Activated CD4-positive, alpha-beta T cell treated with anti-CD3 and anti-CD28 coated beads, Interleukin-10, Interleukin-2, amounts not matched to agents 100 ng/mL and 50 ng/mL, durations not matched to agents 16 hours and 8 hours (primary cell): ENCODE measurements around the gene AVL9.

Source experiments
- DNase-seq: peaks from one replicate; pipeline ENCODE4 v3.0.0-alpha.2; 2020

AVL9 gene

DNA sequence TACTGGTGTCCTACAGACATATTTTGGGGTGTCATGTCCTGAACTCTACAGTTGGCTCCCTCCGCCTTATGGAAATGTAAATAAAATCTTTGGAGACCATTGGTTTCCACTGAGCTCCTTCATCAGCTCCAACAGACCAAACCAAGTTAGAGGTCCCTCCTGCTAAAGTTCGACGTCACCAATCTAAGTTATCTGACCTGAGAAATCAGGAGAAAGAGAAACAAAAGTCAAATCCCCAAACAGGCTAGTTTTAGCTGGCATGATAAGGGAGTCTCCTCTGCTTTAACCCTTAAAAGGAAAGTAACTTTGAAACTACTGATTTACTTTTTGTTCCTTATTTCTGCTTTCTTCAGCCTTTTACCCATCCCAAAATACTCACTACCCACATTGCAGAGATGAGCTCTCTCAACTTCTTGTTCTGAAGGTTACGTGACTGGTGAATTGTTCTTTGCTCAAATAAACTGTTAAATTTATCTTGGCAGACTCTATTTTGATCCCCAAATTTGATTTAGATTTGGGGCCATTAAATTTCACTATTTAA is 39.9 kb downstream of the AVL9 start:
- no peak for DNase-seq

DNA sequence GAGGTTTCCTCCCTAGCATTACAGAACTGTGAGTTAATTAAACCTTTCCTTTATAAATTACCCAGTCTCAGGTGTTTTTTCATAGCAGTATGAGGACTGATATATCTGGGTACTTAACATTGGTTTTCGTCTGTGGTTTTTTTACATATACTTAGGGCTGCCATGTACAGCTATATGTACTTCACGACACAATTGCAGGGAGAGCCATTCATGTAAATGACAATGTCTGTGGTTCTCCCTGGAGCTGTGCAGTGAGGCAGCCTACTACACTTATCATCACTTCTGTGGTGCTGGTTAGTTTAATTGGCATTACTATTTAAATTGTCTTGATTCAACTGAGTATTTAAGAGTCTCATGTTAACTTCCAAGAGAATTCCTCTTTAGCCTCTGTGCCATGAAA is 40.7 kb downstream of the AVL9 start:
- DNase-seq: no peak

DNA sequence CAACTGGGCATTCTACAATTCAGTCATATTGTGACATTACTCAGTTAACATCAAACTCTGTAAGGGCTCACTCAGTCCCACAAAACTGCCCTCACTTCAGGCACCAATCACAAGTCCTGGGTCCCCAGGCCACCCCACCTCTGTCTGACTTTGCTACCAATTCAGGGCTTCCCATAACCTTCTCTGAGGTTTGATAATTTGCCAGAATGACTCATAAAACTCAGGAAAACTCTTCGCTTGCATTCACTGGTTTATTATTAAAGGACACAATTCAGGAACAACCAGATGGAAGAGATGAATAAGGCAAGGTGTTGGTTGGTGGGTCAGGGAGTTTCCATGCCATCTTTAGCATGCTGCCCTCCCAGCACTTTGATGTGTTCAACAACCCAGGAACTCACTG is 41.3 kb downstream of the AVL9 start:
- no peak for DNase-seq

DNA sequence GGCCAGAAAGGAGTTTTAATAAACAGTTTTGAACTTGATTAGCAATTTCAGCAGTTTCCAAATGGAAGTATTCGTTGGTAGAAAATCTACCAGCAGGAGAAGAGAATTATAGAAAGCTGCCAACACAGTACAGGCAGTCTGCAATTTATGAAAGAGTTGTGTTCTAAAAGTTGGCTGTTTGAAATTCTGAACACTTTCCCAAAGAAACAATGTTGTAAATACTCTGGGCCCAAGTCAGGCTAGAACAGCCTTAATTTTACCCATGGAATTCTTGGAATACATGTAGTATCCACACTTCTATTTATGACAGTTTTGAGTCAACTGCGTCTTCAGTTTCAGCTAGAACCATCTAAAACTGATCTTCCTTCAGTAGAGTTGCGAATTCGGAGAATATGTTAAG is 42.5 kb downstream of the AVL9 start:
- DNase-seq: no peak

DNA sequence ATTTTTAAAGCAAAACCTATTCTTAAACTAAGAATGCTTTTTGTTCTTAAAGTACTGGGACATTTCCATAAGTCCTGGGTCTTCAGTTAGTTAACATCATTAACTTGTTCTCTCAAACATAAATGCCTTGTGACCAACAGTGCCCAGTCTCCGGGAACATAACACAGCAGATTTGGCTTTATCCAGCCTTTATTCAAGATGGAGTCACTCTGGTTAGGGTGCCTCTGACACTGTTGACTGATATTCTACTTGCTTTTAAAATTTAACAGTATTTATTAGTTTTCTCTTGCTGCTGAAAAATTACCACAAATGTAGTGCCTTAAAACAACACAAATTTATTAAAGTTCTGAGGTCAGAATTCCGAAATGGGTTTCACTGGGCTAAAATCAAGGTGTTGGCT is 44.1 kb downstream of the AVL9 start:
- no peak for DNase-seq

DNA sequence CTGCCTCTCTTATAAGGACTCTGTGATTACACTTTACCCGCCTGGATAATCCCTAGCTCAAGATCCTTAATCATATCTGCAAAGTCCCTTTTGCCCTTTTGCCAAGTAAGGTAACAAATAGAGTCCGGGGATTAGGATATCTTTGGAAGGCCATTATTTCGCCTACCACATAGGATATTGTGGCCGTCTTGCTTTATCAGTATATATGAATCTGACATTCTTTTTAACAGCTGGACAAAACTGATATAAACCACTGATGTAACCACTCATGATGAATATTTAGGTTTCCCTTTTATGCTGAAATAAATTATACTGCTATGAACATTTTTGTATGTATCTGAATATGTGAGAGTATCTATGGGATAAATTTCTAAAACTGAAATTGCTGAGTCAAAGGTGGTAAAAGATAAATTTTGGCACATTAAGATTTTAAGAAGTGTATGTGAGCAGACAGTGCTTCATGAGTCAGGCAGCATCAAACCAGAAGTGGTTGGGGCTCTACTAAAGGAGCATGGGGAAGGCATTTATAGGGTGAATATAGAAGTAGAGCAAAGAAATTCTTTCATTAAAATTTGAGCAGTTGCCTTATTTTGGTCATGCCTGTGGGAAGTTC is 44.7 kb downstream of the AVL9 start:
- peak; percentile 47 for DNase-seq

DNA sequence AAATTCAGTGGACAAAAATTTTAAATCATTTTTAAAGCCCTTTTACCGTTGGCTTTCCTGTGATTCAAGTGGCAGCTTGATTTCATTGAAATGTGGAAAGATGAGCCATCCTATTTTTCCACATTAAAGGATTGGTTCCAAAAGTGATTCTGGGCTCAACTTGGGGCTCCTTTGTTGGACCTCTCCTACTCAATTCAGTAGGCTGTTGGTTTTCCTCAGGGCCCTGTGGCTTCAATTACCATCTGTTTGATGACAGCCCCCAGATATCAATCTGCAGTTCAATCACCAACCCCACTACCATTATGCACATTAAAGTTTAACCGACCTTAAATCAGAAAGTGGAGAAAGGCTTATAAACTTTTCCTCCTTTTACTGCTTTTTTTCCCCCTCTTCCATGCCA is 47.3 kb downstream of the AVL9 start:
- no peak for DNase-seq

DNA sequence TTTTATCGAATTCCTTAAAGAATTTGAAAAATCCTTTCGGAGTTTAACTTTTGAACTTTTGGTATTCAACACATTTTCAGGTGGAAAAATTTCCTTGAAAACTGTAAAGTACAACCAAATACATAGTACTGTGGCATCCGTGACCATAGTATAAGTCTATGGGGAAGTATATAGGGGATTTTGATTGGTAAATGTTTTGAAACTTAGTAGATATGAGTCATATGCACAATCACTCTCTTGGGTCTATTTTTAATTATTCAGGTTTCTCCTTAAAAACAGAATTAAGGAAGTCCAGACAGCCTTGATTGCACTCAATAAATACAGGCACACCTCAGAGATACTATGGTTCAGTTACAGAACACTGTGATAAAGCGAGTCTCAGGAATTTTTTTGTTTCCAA is 64.2 kb downstream of the AVL9 start:
- no peak for DNase-seq

DNA sequence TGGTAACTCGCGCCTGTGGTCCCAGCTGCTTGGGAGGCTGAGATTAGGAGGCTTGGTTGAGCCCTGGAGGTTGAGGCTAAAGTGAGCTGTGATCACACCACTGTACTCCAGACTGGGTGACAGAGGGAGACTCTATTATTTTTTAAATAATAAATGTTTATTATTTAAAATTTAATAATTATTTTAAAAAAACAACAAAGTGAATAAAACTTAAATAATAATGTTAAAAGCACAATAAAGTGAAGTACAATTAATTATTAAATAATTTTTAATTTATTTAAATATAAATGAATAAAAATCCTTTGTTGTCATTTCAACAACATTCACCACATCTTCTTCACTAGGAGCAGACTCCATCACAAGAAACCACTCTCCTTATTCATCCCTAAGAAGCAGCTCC is 64.8 kb downstream of the AVL9 start:
- DNase-seq: no peak

DNA sequence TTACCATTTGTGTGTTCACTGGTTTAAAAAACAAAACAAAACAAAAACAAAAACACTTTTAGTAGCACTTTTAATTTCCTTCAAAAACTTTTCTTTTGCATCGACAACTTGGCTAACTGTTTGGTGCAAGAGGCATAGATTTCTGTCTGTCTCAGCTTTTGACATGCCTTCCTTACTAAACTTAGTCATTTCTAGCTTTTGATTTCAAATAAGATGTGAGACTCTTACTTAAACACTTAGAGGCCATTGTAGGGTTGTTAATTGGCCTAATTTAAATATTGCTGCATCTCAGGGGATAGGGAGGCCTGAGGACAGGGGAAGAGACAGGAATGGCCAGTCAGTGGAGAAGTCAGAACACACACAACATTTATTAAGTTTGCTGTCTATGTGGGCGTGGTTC is 66.3 kb downstream of the AVL9 start:
- peak; percentile 52 for DNase-seq

DNA sequence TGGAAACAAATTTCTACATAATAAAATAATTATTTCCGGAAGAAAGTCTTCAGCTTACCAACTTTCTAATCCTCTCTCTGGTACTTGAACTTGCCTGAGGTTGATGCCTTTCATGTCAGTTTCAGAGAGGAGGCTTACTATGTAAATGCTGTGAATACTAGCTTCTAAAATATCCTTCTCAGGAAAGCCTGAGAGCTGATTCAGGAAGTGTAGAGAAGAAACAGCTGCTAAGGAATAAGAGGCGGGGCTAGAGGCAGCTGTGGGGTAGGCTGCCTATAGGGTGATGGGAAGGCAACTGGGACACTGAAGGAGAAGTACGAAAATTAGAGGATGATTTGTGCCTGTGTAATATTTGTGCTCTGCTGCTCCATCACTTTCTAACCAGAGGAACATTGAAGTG is 69.3 kb downstream of the AVL9 start:
- DNase-seq: no peak

DNA sequence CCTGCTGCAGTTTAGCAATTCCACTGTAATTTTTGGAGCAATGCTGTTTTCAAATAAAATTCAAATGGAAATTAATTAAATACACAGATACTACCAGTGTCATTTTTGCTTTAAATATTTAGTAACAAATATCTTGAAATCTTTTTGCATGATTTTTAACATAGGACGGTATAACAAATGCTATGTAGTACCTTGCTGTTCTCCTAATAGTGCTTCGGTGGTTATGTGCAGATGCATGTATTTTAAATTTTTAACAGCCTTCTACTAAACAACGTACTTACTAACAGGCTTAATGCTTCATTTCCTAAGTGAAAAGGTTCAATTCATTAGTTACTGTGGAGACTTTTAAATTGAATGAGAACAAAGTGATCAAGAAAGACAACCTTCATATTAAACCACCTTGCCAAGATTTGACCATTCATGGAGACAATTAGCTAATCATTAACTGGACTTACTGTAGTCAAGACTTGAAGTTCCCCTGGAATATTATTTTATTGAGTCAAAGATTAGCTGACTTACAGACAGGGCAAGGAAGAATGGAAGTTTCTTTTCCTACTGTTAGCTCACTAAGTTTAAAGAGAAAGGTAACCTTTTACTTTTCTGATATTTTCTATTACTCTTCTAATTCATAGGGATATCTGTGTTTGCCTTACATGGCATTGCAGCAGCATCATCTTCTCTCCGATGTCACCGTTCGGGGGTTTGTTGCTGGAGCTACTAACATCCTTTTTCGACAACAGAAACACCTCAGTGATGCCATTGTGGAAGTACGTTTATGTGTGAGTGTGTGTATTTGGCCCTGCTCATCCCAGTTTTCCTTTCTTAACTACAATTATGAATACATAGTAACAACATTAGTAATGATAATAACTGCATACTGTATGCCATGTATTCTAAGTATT is 74.3 kb downstream of the AVL9 start:
- no peak for DNase-seq

DNA sequence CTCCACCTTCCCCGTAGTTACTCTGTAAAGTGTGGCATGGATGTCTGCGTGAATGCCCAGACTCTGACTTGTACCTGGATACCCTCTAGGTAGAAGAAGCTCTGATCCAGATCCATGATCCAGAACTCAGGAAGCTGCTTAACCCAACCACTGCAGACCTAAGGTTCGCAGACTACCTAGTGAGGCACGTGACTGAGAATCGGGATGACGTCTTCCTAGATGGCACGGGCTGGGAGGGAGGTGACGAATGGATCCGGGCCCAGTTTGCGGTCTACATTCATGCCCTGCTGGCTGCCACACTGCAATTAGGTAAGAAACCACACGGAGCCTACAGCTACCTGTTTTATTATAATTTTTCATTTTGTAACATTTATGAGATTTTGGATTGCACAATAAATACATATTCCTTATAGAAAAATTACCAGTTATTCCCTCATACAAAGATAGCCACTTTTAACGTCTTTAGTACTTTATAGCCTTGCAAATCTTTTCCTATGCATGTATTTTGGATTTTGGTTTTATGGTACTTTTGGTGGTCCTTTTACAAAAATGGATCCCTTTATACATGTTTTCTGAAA is 77.9 kb downstream of the AVL9 start:
- DNase-seq: no peak

DNA sequence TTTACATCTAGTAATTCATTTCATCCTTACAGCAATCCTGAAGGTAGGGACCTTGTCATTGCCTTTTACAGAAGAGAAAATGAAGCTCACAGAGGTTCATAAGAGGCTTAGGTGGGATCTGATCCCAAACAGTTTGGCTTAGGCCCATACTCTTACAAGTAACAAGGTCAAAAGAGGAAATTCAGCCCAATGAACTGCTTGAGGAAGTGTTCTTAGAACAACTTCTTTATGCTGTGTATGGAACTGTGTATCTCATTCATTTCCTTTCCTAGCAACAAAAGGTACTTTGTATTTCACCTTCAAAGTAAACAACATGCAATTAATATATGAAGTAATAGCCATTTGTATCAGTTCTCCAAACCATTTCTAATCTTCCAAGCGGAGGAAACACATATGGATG is 79.3 kb downstream of the AVL9 start:
- no peak for DNase-seq

DNA sequence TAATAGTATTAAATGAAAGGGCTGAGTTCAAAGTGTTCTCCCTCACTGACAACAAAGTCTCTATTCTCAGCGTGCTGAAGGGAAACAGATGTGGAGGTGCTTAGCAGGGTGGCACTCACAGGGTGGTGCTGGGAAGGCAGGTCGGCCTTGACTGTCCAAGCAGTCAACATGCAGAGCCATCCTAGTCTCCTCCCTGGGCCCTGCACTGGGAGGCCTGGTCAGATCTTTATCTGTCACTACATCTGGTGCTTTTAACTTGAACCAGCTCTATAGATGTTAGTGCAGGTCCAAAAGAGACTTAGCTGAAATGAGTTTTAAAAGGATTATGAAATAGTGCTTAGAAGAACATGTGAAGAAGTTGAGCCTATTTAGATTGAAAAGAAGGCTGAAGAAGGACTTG is 82.1 kb downstream of the AVL9 start:
- no peak for DNase-seq

DNA sequence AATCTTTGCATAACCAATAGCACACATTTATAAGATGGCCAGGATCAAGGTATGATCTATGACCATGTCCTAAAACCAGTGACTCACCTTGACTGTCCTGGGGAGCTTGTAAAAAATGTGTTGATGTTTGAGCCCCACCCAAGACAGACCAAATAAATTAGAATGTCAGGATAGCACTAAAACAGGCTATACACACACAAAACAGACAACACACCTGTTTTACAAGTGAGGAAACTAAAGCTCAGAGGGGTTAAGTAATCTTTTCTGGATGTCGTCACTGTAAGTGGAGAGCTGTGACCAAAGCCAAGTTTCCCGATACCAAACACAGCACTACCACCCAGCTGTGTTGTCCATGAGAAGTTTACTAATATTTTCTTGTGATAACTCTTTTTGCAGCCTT is 84.5 kb downstream of the AVL9 start:
- DNase-seq: no peak

DNA sequence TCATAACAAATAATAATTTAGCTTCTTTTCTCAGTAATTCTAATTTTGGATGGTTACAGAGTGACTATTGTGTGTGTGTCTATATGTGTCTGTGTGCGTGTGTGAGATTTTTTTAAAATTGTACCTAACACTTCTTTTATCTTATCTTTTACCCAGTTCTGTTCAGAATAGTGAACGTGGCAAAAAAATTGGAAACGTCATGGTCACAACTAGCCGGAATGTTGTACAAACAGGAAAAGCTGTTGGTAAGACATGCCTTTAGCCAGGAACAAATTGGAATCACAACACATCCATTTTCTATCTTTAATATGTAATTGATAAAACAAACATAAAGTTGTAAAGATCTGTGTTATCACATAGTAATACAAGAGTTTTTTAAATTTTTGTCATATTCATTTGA is 85.4 kb downstream of the AVL9 start:
- no peak for DNase-seq

DNA sequence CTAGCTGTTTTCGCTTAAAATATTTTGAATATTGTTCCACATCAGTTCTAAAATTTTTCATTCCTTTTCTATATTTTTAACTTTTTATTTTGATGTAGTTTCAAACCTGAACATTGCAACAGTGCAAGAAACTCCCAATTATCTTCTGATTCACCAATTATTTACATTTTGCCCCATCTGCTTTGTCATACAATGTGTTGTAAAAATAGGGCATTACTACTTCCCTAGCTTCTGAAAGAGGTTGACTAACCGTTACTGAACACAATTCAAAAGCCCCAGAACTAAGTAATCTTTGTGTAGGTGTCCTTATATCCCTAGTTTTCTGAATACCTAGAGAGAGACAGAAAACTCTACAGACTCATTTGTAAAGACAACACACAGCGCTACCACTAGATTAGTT is 86.7 kb downstream of the AVL9 start:
- DNase-seq: no peak

DNA sequence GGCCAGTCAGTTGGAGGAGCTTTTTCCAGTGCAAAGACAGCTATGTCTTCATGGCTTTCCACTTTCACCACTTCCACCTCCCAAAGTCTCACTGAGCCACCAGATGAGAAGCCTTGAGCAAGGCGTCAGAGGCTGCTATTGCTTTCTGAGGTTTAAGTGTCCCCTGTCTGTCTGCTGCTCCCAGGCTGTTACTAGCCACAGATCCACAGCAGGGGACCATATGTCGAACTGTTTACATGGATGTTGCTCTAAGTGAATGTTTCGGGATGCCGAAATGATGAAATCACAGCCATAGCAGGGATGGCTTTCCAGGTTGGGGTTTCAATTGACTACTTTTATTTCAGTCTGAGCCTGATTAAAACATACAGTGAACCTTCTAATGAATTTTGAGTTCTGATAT is 88.5 kb downstream of the AVL9 start:
- DNase-seq: no peak

DNA sequence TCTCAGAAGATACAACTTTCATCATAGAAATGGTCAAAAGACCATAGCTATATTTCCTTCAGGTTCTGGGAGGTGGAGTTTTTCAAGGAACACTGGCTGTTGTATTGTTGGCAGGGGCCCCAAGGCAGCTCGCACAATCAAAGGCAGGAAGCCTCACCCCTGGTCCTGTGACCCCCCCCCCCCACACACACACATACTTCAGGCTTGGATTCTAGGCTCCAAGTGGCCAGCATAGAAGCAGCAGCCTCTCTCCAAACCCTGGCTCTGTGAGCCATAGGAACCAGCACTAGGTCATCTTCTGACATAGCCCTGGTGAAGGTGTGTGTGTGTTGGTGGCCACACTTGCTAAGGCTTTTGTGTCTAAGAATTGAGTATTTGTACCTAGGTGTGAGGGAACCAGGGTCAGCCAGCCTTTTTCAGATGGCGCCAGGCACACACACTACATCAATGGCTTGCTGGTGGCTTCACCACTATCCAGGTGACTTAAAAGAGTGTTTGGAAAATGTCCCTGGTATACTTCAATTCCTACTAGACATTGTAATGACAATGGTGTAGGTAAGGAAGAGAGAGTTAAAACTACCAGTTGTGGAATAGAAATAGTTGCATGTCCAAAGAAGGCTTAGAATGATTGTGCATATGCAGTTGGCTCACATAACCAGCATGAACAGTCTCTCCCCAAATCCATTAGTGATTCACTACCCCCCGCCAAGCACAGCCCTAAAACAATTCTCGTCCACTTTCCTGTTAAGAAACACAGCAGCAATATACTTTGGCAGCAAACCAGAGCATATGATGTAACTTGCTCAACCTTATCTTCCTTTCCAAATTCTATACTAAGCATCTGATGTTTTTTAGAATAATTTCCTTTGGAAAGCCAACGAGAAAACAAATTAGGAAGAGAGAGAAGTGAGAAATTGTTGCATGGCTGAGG is 91.3 kb downstream of the AVL9 start:
- DNase-seq: no peak

DNA sequence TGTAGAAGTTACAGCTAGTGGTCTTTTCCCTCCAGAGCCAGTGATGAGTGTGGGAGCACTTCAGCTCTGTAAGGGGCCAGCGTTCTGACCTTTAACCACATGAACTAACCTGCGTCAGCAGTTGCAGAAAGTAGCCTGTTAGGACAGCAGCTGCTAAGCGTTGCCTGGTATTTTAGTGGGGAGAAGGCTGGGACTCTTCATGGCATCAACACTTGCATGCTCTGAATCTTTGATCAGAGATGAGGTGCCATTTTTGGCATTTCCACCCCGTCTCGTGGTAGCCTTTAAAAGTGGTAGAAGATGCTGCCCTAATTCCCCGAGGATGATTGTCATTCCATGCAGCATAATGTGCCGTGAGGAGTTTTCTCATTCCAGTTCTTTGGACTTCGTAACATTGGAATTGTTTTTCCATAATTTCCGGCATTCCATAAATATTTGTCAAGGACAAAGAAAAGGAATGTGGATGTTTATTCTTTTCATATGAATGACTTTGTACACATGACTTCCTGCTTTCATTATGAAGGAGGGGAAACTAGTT is 92.2 kb downstream of the AVL9 start:
- no peak for DNase-seq

DNA sequence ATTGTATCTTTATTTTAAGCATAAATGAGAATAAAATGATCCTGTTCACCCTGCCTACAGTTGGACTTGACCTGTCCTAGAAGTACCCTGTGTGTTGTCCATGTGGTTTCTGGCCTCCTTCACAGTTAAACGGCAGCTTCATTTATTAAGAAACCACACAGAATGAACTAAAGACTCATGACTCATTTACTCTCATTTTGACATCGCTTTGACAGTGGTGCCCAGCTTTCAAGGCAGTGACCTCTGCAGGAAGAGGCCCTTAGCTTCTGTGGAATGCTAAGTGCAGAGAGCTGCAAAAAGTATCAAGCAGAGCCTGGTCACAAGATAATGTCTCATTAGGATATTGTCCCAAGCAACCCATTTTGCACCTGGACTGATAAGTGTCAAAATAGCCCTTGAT is 93.4 kb downstream of the AVL9 start:
- DNase-seq: peak; percentile 81

DNA sequence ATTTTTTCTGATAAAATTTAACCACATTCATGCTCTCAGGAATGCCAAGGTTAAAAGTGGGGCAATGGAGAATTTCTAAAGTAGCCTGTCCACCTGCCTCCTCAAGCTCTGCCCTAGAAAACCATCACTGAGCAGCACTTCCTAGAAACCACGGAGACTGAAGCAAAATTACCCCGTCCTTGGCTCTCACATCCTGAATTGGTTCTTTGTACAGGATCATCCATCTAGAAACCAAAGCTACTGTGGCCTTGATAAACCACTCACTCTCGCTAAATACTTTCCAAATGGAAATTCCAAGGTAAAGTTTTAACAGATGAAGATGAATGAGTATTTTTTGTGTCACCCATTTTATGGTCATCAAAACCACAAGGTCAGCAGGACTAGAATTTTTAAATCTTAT is 96.6 kb downstream of the AVL9 start:
- no peak for DNase-seq
